H1 (cell line): ENCODE results near the gene POTEG.
"Not testable (repeated sequence)": the region's sequence is repeated elsewhere in the genome, so short reads cannot be mapped to it uniquely, and the experiment has no call there.

Experiments
- CREB1 ChIP-seq: IDR thresholded peaks from 2 replicates; pipeline ENCODE4 v1.6.1; 2012; ENCODE audit warnings: inconsistent platforms
- EZH2 ChIP-seq: fragments of 200-600 bp; sonication (generic); IDR thresholded peaks from 2 replicates; pipeline ENCODE4 v1.7.1; 2012; ENCODE audit warnings: low read depth, mild to moderate bottlenecking, moderate library complexity, low read length, inconsistent platforms; ENCODE audit not compliant: severe bottlenecking
- POLR2A ChIP-seq, 2 experiments: IDR thresholded peaks; 1 replicate in 1 of 2; 2 replicates in 1 of 2; pipeline ENCODE4 v1.6.1; 2011; ENCODE audit warnings: low read depth in 2 of 2, low read length in 2 of 2, mild to moderate bottlenecking in 2 of 2; ENCODE audit errors: control extremely low read depth in 1 of 2
- POLR2AphosphoS5 ChIP-seq: IDR thresholded peaks from 2 replicates; pipeline ENCODE4 v1.6.1; 2011; ENCODE audit warnings: low read depth, low read length
- SIN3A ChIP-seq, 2 experiments: IDR thresholded peaks in 1 of 2; conservative IDR thresholded peaks in 1 of 2; 2 replicates each; pipeline ENCODE4 v1.6.1; 2011 to 2012; ENCODE audit warnings: low read length in 2 of 2, improper control_type of control experiment in 1 of 2, low read depth in 1 of 2, mild to moderate bottlenecking in 1 of 2
- ZNF274 ChIP-seq: IDR thresholded peaks from 2 replicates; pipeline ENCODE4 v1.7.0; 2012; ENCODE audit warnings: low read length, borderline replicate concordance; ENCODE audit errors: extremely low read depth
- TF ChIP-seq, protein P1 (sequence below), 3 experiments: IDR thresholded peaks; 1 replicate in 2 of 3; 2 replicates in 1 of 3; pipeline versions ENCODE4 v1.5.1 to v1.6.1; 2011; ENCODE audit warnings: low read length in 3 of 3, mild to moderate bottlenecking in 3 of 3, inconsistent platforms in 2 of 3, low read depth in 1 of 3, moderate library complexity in 1 of 3; ENCODE audit not compliant: insufficient read depth in 1 of 3; ENCODE audit errors: control extremely low read depth in 1 of 3

DNA sequence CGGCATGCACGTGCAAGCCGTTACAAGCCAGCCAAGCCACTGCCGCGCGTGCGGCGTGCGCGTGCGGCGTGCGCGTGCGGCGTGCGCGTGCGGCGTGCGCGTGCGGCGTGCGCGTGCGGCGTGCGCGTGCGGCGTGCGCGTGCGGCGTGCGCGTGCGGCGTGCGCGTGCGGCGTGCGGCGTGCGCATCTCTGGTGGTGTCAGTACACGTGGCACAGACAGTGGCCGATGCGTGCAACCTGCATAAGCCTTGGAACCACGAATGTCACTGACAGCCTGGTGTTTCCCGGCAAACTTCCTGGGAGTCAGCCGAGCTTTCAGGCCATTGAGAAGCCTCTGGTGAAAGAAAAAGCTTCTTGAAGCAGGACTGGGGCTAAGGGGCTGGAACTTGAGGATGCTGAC, 750 bp upstream of the POTEG start:
- TF ChIP-seq SIN3A (conservative IDR thresholded peaks at IDR 0.05 in 1 of 2, IDR thresholded peaks at IDR 0.05 in 1 of 2; ENCODE audit: low read depth in 1 of 2, low read length in 2 of 2); POLR2AphosphoS5; POLR2A (IDR thresholded peaks at IDR 0.05; ENCODE audit: control extremely low read depth in 1 of 2, low read depth in 2 of 2, low read length in 2 of 2); EZH2; ZNF274; CREB1: not testable (repeated sequence)
- TF ChIP-seq, protein P1, sequence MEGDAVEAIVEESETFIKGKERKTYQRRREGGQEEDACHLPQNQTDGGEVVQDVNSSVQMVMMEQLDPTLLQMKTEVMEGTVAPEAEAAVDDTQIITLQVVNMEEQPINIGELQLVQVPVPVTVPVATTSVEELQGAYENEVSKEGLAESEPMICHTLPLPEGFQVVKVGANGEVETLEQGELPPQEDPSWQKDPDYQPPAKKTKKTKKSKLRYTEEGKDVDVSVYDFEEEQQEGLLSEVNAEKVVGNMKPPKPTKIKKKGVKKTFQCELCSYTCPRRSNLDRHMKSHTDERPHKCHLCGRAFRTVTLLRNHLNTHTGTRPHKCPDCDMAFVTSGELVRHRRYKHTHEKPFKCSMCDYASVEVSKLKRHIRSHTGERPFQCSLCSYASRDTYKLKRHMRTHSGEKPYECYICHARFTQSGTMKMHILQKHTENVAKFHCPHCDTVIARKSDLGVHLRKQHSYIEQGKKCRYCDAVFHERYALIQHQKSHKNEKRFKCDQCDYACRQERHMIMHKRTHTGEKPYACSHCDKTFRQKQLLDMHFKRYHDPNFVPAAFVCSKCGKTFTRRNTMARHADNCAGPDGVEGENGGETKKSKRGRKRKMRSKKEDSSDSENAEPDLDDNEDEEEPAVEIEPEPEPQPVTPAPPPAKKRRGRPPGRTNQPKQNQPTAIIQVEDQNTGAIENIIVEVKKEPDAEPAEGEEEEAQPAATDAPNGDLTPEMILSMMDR (IDR thresholded peaks at IDR 0.05; ENCODE audit: control extremely low read depth in 1 of 3, insufficient read depth in 1 of 3, low read depth in 1 of 3, low read length in 3 of 3), result not testable (repeated sequence)
